H9 (cell line): Measurements from ENCODE around the gene PEX26. TPM values are rescaled to one million over a fixed set of nuclear protein-coding genes. Genes with fewer than 3 reads are reported as not detected.

Experiments
- DNase-seq: peaks from one replicate; pipeline ENCODE4 v3.0.0-alpha.2; 2017
- H2AFZ ChIP-seq: one replicate; pipeline ENCODE4 v1.6.1; 2013; ENCODE audit warnings: mild to moderate bottlenecking, low read length, control low read depth, moderate library complexity
- H2AK5ac ChIP-seq: 2 replicates; pipeline ENCODE4 v1.6.1; 2013; ENCODE audit warnings: low read length, control low read depth, mixed read lengths; ENCODE audit not compliant: insufficient read length
- H2BK120ac ChIP-seq: one replicate; pipeline ENCODE4 v1.6.1; 2013; ENCODE audit warnings: low read depth, mild to moderate bottlenecking, low read length, control low read depth, inconsistent platforms; ENCODE audit not compliant: poor library complexity, severe bottlenecking
- H2BK12ac ChIP-seq: 2 replicates; pipeline ENCODE4 v1.6.1; 2013; ENCODE audit warnings: low read length, control low read depth, mixed read lengths, low read depth; ENCODE audit not compliant: insufficient read length
- H2BK15ac ChIP-seq: 2 replicates; pipeline ENCODE4 v1.6.1; 2013; ENCODE audit warnings: low read depth, low read length, control low read depth
- H2BK20ac ChIP-seq: one replicate; pipeline ENCODE4 v1.6.1; 2013; ENCODE audit warnings: low read depth, mild to moderate bottlenecking, low read length, control low read depth, inconsistent platforms; ENCODE audit not compliant: poor library complexity, severe bottlenecking
- H2BK5ac ChIP-seq: 2 replicates; pipeline ENCODE4 v1.6.1; 2013; ENCODE audit warnings: low read length, control low read depth, mixed read lengths; ENCODE audit not compliant: insufficient read length
- H3K14ac ChIP-seq: 2 replicates; pipeline ENCODE4 v1.6.1; 2013; ENCODE audit warnings: low read length, control low read depth; ENCODE audit not compliant: insufficient read depth
- H3K18ac ChIP-seq: 2 replicates; pipeline ENCODE4 v1.6.1; 2013; ENCODE audit warnings: low read depth, mild to moderate bottlenecking, mixed read lengths, low read length, control low read depth; ENCODE audit not compliant: insufficient read length
- H3K23ac ChIP-seq: 2 replicates; pipeline ENCODE4 v1.6.1; 2013; ENCODE audit warnings: low read length, control low read depth, mixed read lengths, low read depth; ENCODE audit not compliant: insufficient read length
- H3K23me2 ChIP-seq: 2 replicates; pipeline ENCODE4 v1.6.1; 2013; ENCODE audit warnings: low read depth, mild to moderate bottlenecking, mixed read lengths, low read length, control low read depth; ENCODE audit not compliant: insufficient read length, poor library complexity, severe bottlenecking
- H3K27ac ChIP-seq: 2 replicates; pipeline ENCODE4 v1.5.1; 2013; ENCODE audit warnings: low read length, control low read depth, mixed read lengths, low read depth; ENCODE audit not compliant: insufficient read length
- H3K27me3 ChIP-seq: 2 replicates; pipeline ENCODE4 v1.6.1; 2013; ENCODE audit warnings: low read length, control low read depth, inconsistent platforms; ENCODE audit not compliant: insufficient read depth
- H3K4ac ChIP-seq: 2 replicates; pipeline ENCODE4 v1.6.1; 2013; ENCODE audit warnings: low read depth, mild to moderate bottlenecking, control low read depth, inconsistent platforms, low read length, moderate library complexity
- H3K4me1 ChIP-seq: 2 replicates; pipeline ENCODE4 v1.6.1; 2013; ENCODE audit warnings: low read length, control low read depth, inconsistent platforms; ENCODE audit not compliant: insufficient read depth
- H3K4me2 ChIP-seq: 2 replicates; pipeline ENCODE4 v1.6.1; 2013; ENCODE audit warnings: low read length, control low read depth, mixed read lengths; ENCODE audit not compliant: insufficient read length, insufficient read depth
- H3K56ac ChIP-seq: 2 replicates; pipeline ENCODE4 v1.6.1; 2013; ENCODE audit warnings: low read depth, mild to moderate bottlenecking, mixed read lengths, low read length, control low read depth; ENCODE audit not compliant: insufficient read length
- H3K79me1 ChIP-seq: 2 replicates; pipeline ENCODE4 v1.6.1; 2013; ENCODE audit warnings: low read depth, mild to moderate bottlenecking, moderate library complexity, low read length, control low read depth, inconsistent platforms; ENCODE audit not compliant: insufficient read depth, poor library complexity, severe bottlenecking
- H3K79me2 ChIP-seq: 2 replicates; pipeline ENCODE4 v1.6.1; 2013; ENCODE audit warnings: low read length, control low read depth, inconsistent platforms; ENCODE audit not compliant: insufficient read depth
- H3K9ac ChIP-seq: 2 replicates; pipeline ENCODE4 v1.6.1; 2013; ENCODE audit warnings: low read length, control low read depth, mixed read lengths; ENCODE audit not compliant: insufficient read length; ENCODE audit errors: extremely low read depth
- H3K9me3 ChIP-seq: one replicate; pipeline ENCODE4 v1.6.1; 2013; ENCODE audit warnings: low read depth, low read length, inconsistent platforms; ENCODE audit not compliant: control insufficient read depth
- H3T11ph ChIP-seq: one replicate; pipeline ENCODE4 v1.6.1; 2013; ENCODE audit warnings: mild to moderate bottlenecking, low read length, control low read depth, inconsistent platforms
- H4K20me1 ChIP-seq: one replicate; pipeline ENCODE4 v1.6.1; 2013; ENCODE audit not compliant: control insufficient read depth, insufficient read length, insufficient read depth
- H4K5ac ChIP-seq: 2 replicates; pipeline ENCODE4 v1.6.1; 2013; ENCODE audit warnings: low read depth, mild to moderate bottlenecking, mixed read lengths, low read length, control low read depth; ENCODE audit not compliant: insufficient read length
- H4K8ac ChIP-seq: replicated peaks from 2 replicates; pipeline ENCODE4 v1.6.1; 2013; ENCODE audit warnings: low read length, control low read depth, mixed read lengths, low read depth; ENCODE audit not compliant: insufficient read length
- H4K91ac ChIP-seq: 2 replicates; pipeline ENCODE4 v1.6.1; 2013; ENCODE audit warnings: low read depth, mild to moderate bottlenecking, moderate library complexity, mixed read lengths, low read length, control low read depth; ENCODE audit not compliant: insufficient read length
- H3K27ac Mint-ChIP-seq, 3 experiments: 2 replicates in 2 of 3; 3 replicates in 1 of 3; pipeline ENCODE4 v1.8.0; 2020 to 2021; ENCODE audit warnings: mixed read lengths in 3 of 3, mild to moderate bottlenecking in 1 of 3, moderate library complexity in 1 of 3
- H3K27me3 Mint-ChIP-seq: 2 replicates; pipeline ENCODE4 v1.8.0; 2021; ENCODE audit warnings: low read depth, mild to moderate bottlenecking, moderate library complexity, mixed read lengths
- H3K36me3 Mint-ChIP-seq, 3 experiments: 2 replicates in 2 of 3; 3 replicates in 1 of 3; pipeline ENCODE4 v1.8.0; 2020 to 2021; ENCODE audit warnings: low read depth in 3 of 3, mixed read lengths in 3 of 3; ENCODE audit not compliant: insufficient read depth in 1 of 3
- H3K4me1 Mint-ChIP-seq, 2 experiments: 2 replicates each; pipeline ENCODE4 v1.8.0; 2020; ENCODE audit warnings: mixed read lengths in 2 of 2
- H3K4me3 Mint-ChIP-seq, 2 experiments: 2 replicates in 1 of 2; 3 replicates in 1 of 2; pipeline ENCODE4 v1.8.0; 2020 to 2021; ENCODE audit warnings: mild to moderate bottlenecking in 2 of 2, mixed read lengths in 2 of 2, moderate library complexity in 1 of 2
- H3K9me3 Mint-ChIP-seq, 2 experiments: 2 replicates in 1 of 2; 3 replicates in 1 of 2; pipeline ENCODE4 v1.8.0; 2020; ENCODE audit warnings: mild to moderate bottlenecking in 2 of 2, mixed read lengths in 2 of 2, moderate library complexity in 1 of 2
- CTCF ChIP-seq: fragments of 200-600 bp; sonication (generic); conservative IDR thresholded peaks from 3 replicates; pipeline ENCODE4 v1.8.0; 2021; ENCODE audit warnings: antibody characterized with exemption, mild to moderate bottlenecking
- WGBS: extraction: QIAGEN DNeasy Blood & Tissue Kit; methylation state at CpG from one replicate; pipeline ENCODE4 v1.1.7; 2013; ENCODE audit warnings: missing lambda C conversion rate, low lambda C conversion rate, mixed read lengths; ENCODE audit not compliant: insufficient read length; ENCODE audit errors: extremely low coverage; 5-methylcytosine and 5-hydroxymethylcytosine counted together
- total RNA-seq: library from RNA; stranded (reverse); gene quantifications from 2 replicates; pipeline ENCODE4 v1.2.1, GENCODE V29; 2021

PEX26 gene
- total RNA-seq, 1 experiment from 2014 or later: 35.4 TPM

GRCh38 chr22:18066181-18066859 is 11.5 kb upstream of the PEX26 start:
- no peak overlapping the region for H2AFZ ChIP-seq
- Mint-ChIP-seq H3K27ac (no peak overlapping the region), H3K27me3 (peaks cover 62% of the 10 kb centered on the region), H3K4me3 (no peak overlapping the region), H3K9me3 (no peaks in the 10 kb centered on the region; a peak in 1 of 5 replicates), H3K4me1 (peaks cover 9% of the 10 kb centered on the region in 2 experiments), H3K36me3 (no peaks in the 10 kb centered on the region; a peak in 1 of 7 replicates)
- H3K56ac ChIP-seq: no peak overlapping the region
- no peak overlapping the region for H2BK20ac ChIP-seq
- TF ChIP-seq CTCF: no peak
- H2AK5ac ChIP-seq: no peak overlapping the region
- H3K4me1 ChIP-seq: no peaks in the 10 kb centered on the region
- no peak overlapping the region for H2BK5ac ChIP-seq
- DNase-seq: no peak
- H4K20me1 ChIP-seq: no peaks in the 10 kb centered on the region
- no peaks in the 10 kb centered on the region for H3K79me2 ChIP-seq
- H3K14ac ChIP-seq: no peak overlapping the region
- H2BK120ac ChIP-seq: no peak overlapping the region
- no peaks in the 10 kb centered on the region for H3K23me2 ChIP-seq
- no peak overlapping the region for H4K91ac ChIP-seq
- no peak overlapping the region for H3K23ac ChIP-seq
- H2BK12ac ChIP-seq: no peak overlapping the region
- no peak overlapping the region for H3K18ac ChIP-seq
- H3K79me1 ChIP-seq: no peaks in the 10 kb centered on the region
- no peak overlapping the region for H3K9ac ChIP-seq
- H3K9me3 ChIP-seq: no peaks in the 10 kb centered on the region
- H4K5ac ChIP-seq: no peak overlapping the region
- no peaks in the 10 kb centered on the region for H3K27me3 ChIP-seq
- no peak overlapping the region for H3K4me2 ChIP-seq
- no peak overlapping the region for H3K27ac ChIP-seq
- H4K8ac ChIP-seq: no peak overlapping the region
- H2BK15ac ChIP-seq: no peak overlapping the region
- H3K4ac ChIP-seq: no peak overlapping the region
- H3T11ph ChIP-seq: no peak overlapping the region
- no CpG with 5 or more reads among the region's 12 CpGs for WGBS
